ENCODE data around the gene RASGRF1. TPM values are rescaled to one million over a fixed set of nuclear protein-coding genes. Genes with fewer than 3 reads are reported as not detected.

The RASGRF1 gene
- total and polyA plus RNA-seq, 2 experiments from 2014 or later: 0.05 to 0.24 TPM

DNA sequence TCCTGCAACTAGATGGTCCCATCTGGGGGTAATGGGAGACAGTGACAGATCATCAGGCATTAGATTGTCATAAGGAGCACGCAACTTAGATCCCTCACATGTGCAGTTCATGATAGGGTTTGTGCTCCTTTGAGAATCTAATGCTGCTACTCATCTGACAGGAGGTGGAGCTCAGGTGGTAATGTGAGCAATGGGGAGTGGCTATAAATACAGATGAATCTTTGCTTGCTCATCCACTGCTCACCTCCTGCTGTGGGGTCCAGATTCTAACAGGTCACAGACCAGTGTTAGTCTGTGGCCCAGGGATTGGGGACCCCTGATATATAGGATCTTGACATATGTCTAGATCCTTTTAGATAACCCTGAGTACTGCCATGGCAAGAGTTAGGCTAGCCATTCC lies 52.7 kb downstream of the RASGRF1 start:
- H3K4me1 ChIP-seq (ENCODE audit: insufficient read depth): no peaks in the 10 kb centered on the region
- no peaks in the 10 kb centered on the region for H4K20me1 ChIP-seq (replicated peaks; ENCODE audit: insufficient read depth)
- ATAC-seq (no peak), DNase-seq (ENCODE audit: low spot score) (no peak)
- no peaks in the 10 kb centered on the region for H3F3A ChIP-seq (replicated peaks; ENCODE audit: low read depth)
- no peak overlapping the region for H3K4me3 Mint-ChIP-seq
- H3K36me3 ChIP-seq (ENCODE audit: insufficient read depth): no peaks in the 10 kb centered on the region
- no peak overlapping the region for H3K4me3 ChIP-seq
- TF ChIP-seq ZNF331 (CRISPR knock-in tag; IDR thresholded peaks at IDR 0.05; ENCODE audit: low read depth) (no peak), JUNB (IDR thresholded peaks at IDR 0.05; ENCODE audit: unreplicated experiment) (no peak), ZNF462 (CRISPR knock-in tag; IDR thresholded peaks at IDR 0.05) (no peak), REST (IDR thresholded peaks at IDR 0.05; ENCODE audit: unreplicated experiment) (no peak), POLR2AphosphoS5 (IDR thresholded peaks at IDR 0.05; ENCODE audit: low read depth) (no peak), EZH2phosphoT487 (IDR thresholded peaks at IDR 0.05; ENCODE audit: unreplicated experiment) (no peak), NANOG (IDR thresholded peaks at IDR 0.05; ENCODE audit: borderline replicate concordance) (no peak), CREB1 (CRISPR knock-in tag; IDR thresholded peaks at IDR 0.05; ENCODE audit: low read depth) (no peak), EZH2 (IDR thresholded peaks at IDR 0.05; ENCODE audit: low read depth, unreplicated experiment) (no peak), STAT1 (IDR thresholded peaks at IDR 0.05; ENCODE audit: unreplicated experiment) (no peak), ZNF114 (CRISPR knock-in tag; IDR thresholded peaks at IDR 0.05) (no peak)
- TF ChIP-seq, protein P1, sequence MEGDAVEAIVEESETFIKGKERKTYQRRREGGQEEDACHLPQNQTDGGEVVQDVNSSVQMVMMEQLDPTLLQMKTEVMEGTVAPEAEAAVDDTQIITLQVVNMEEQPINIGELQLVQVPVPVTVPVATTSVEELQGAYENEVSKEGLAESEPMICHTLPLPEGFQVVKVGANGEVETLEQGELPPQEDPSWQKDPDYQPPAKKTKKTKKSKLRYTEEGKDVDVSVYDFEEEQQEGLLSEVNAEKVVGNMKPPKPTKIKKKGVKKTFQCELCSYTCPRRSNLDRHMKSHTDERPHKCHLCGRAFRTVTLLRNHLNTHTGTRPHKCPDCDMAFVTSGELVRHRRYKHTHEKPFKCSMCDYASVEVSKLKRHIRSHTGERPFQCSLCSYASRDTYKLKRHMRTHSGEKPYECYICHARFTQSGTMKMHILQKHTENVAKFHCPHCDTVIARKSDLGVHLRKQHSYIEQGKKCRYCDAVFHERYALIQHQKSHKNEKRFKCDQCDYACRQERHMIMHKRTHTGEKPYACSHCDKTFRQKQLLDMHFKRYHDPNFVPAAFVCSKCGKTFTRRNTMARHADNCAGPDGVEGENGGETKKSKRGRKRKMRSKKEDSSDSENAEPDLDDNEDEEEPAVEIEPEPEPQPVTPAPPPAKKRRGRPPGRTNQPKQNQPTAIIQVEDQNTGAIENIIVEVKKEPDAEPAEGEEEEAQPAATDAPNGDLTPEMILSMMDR (conservative IDR thresholded peaks at IDR 0.05; ENCODE audit: low read depth in 2 of 2): no peak
- TF ChIP-seq, protein P2, sequence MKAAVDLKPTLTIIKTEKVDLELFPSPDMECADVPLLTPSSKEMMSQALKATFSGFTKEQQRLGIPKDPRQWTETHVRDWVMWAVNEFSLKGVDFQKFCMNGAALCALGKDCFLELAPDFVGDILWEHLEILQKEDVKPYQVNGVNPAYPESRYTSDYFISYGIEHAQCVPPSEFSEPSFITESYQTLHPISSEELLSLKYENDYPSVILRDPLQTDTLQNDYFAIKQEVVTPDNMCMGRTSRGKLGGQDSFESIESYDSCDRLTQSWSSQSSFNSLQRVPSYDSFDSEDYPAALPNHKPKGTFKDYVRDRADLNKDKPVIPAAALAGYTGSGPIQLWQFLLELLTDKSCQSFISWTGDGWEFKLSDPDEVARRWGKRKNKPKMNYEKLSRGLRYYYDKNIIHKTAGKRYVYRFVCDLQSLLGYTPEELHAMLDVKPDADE (IDR thresholded peaks at IDR 0.05): no peak
- no peaks in the 10 kb centered on the region for H3K27me3 ChIP-seq (ENCODE audit: insufficient read depth)
- H3K4me1 Mint-ChIP-seq: peaks cover 15% of the 10 kb centered on the region; the same call in 2 of the 3 replicates
- peaks cover 6% of the 10 kb centered on the region; the same call in 2 of the 3 replicates for H3K36me3 Mint-ChIP-seq (ENCODE audit: low read depth)
- H3K9me2 ChIP-seq (ENCODE audit: insufficient read depth): peaks cover 9% of the 10 kb centered on the region; the same call in 1 of the 2 replicates
- H2AFZ ChIP-seq: no peak overlapping the region
- H3K27ac ChIP-seq (ENCODE audit: low read depth): no peak overlapping the region
- H3K79me2 ChIP-seq (replicated peaks; ENCODE audit: insufficient read depth): no peaks in the 10 kb centered on the region
- H3K9me3 Mint-ChIP-seq: peaks cover 15% of the 10 kb centered on the region
- H3K4me2 ChIP-seq: no peak overlapping the region
- H3K27me3 Mint-ChIP-seq (ENCODE audit: insufficient read depth, low read depth, poor library complexity): peaks cover 10% of the 10 kb centered on the region
- H3K27ac Mint-ChIP-seq: no peak overlapping the region

Data from GM23338 (cell line).